ENCODE results near the gene SUSD2. TPM values are rescaled to one million over a fixed set of nuclear protein-coding genes. Genes with fewer than 3 reads are reported as not detected.
"Not testable (repeated sequence)": the region's sequence is repeated elsewhere in the genome, so short reads cannot be mapped to it uniquely, and the experiment has no call there.

The SUSD2 gene
- total and polyA plus RNA-seq, 2 of the 8 experiments (the other 6 are each of a cell fraction or from before 2014, with no cell fraction given) = 2.0 to 4.8 TPM

DNA sequence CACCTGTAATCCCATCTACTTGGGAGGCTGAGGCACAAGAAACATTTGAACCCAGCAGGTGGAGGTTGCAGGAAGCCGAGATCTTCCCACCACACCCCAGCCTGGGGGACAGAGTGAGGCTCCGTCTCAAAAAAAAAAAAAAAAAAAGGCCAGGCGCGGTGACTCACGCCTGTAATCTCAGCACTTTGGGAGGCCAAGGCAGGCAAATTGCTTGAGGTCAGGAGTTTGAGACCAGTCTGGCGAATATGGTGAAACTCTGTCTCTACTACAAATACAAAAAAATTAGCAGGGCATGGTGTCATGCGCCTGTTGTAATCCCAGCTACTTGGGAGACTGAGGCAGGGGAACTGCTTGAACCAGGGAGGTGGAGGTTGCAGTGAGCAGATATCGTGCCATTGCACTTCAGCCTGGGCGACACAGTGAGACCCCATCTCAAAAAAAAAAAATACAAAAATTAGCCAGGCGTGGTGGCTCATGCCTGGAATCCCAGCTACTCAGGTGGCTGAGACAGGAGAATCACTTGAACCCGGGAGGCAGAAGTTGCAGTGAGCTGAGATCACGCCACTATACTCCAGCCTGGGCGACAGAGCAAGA is 56.9 kb downstream of the SUSD2 start:
- H2BK120ac ChIP-seq (replicated peaks; ENCODE audit: low read depth, low read length); FAIRE-seq; H3K4me2 ChIP-seq (ENCODE audit: insufficient read depth in 1 of 2, low read depth in 2 of 2, low read length in 2 of 2); H3K23ac ChIP-seq (ENCODE audit: insufficient read length); H3K4me1 ChIP-seq (replicated peaks in 1 of 4; ENCODE audit: control insufficient read depth in 3 of 4, insufficient read depth in 4 of 4, low read length in 3 of 4); H3K27ac ChIP-seq (ENCODE audit: low read depth, low read length); H3K23me2 ChIP-seq (ENCODE audit: low read depth, low read length); H2BK12ac ChIP-seq (ENCODE audit: low read depth, low read length); H2AFZ ChIP-seq (ENCODE audit: low read length); H3K18ac ChIP-seq (ENCODE audit: extremely low read depth, low read length); H4K20me1 ChIP-seq (replicated peaks in 1 of 2; ENCODE audit: control insufficient read depth in 1 of 2, insufficient read depth in 2 of 2, low read length in 2 of 2); H3K79me2 ChIP-seq (ENCODE audit: control insufficient read depth in 1 of 2, insufficient read depth in 2 of 2, low read length in 2 of 2); H2BK15ac ChIP-seq (ENCODE audit: low read length); H3K36me3 ChIP-seq (ENCODE audit: control insufficient read depth in 2 of 4, insufficient read depth in 4 of 4, low read length in 3 of 4); H2BK20ac ChIP-seq (ENCODE audit: low read length); H4K8ac ChIP-seq (ENCODE audit: extremely low read depth, insufficient read depth, low read length); H3K9ac ChIP-seq (replicated peaks in 1 of 4; ENCODE audit: extremely low read depth in 1 of 4, low read depth in 3 of 4, low read length in 3 of 4); H3K9me3 ChIP-seq (ENCODE audit: insufficient read depth in 2 of 2, low read depth in 1 of 2, low read length in 1 of 2); POLR2A ChIA-PET (ENCODE audit: partially characterized antibody); H3K27me3 ChIP-seq (replicated peaks in 1 of 4; ENCODE audit: control insufficient read depth in 3 of 4, extremely low read depth in 1 of 4, insufficient read depth in 3 of 4, low read length in 3 of 4); DNase-seq (ENCODE audit: low read depth in 1 of 2, low spot score in 2 of 2); H3K56ac ChIP-seq (replicated peaks; ENCODE audit: insufficient read length, low read depth, low read length); H3K4ac ChIP-seq (replicated peaks; ENCODE audit: insufficient read length, low read depth, low read length); H3K14ac ChIP-seq (ENCODE audit: insufficient read length); H2BK5ac ChIP-seq (ENCODE audit: low read depth, low read length); H2AK5ac ChIP-seq (ENCODE audit: low read depth, low read length); H4K91ac ChIP-seq (replicated peaks; ENCODE audit: insufficient read length, low read length); H3K79me1 ChIP-seq (ENCODE audit: low read depth, low read length); H4K5ac ChIP-seq (ENCODE audit: insufficient read length, low read depth, low read length); H3K4me3 ChIP-seq (ENCODE audit: extremely low read depth in 1 of 4, insufficient read depth in 2 of 4, low read depth in 3 of 4, low read length in 4 of 4): not testable (repeated sequence)
- CTCF ChIA-PET (ENCODE audit: partially characterized antibody) = interaction anchor here (1.6 kb wide), 1 partner anchor 48 kb away, joined by 6 read pairs; no protein-coding TSS in a partner anchor
- WGBS, 2 experiments (ENCODE audit: extremely low coverage in 1 of 2, insufficient coverage in 1 of 2, insufficient read length in 1 of 2, insufficient replicate concordance in 2 of 2, low coverage in 1 of 2, low lambda C conversion rate in 2 of 2, missing lambda C conversion rate in 1 of 2) = 88% methylated on average over 9 of the region's 13 CpGs; no CpG with 5 or more reads in 1 of the 2 experiments

Other genes starting within 250 kb of the SUSD2 start
- gene GSTT2B, start 220.3 kb upstream of the SUSD2 start, total RNA-seq (2021; fragmentation: NEBNext Ultra II Directional; extraction: Animal tissue kit (Norgen Biotek cat#: 25700)) = 4.7 and 6.3 TPM in 2 replicates
- gene GSTT2B, start 220.3 kb upstream of the SUSD2 start, polyA plus RNA-seq (2011; rRNA removed) = 13.3 and 13.5 TPM in 2 replicates
- 1.7 and 2.1 TPM in 2 replicates for gene DDTL, start 214.6 kb upstream of the SUSD2 start, total RNA-seq (2021; fragmentation: NEBNext Ultra II Directional; extraction: Animal tissue kit (Norgen Biotek cat#: 25700))
- gene DDTL, start 214.6 kb upstream of the SUSD2 start, polyA plus RNA-seq (2011; rRNA removed) = 2.2 and 3.1 TPM in 2 replicates
- 106 and 110 TPM in 2 replicates for gene DDT, start 207.0 kb upstream of the SUSD2 start, total RNA-seq (2021; fragmentation: NEBNext Ultra II Directional; extraction: Animal tissue kit (Norgen Biotek cat#: 25700))
- gene DDT, start 207.0 kb upstream of the SUSD2 start, polyA plus RNA-seq (2011; rRNA removed) = 336 and 341 TPM in 2 replicates
- gene GSTT2, start 201.4 kb upstream of the SUSD2 start, total RNA-seq (2021; fragmentation: NEBNext Ultra II Directional; extraction: Animal tissue kit (Norgen Biotek cat#: 25700)) = 1.1 and 1.9 TPM in 2 replicates
- 1.2 and 1.5 TPM in 2 replicates for gene GSTT2, start 201.4 kb upstream of the SUSD2 start, polyA plus RNA-seq (2011; rRNA removed)
- not detected in 2 replicates for gene GSTT4, start 176.0 kb upstream of the SUSD2 start, total RNA-seq (2021; fragmentation: NEBNext Ultra II Directional; extraction: Animal tissue kit (Norgen Biotek cat#: 25700))
- 0.08 and 0.14 TPM in 2 replicates for gene GSTT4, start 176.0 kb upstream of the SUSD2 start, polyA plus RNA-seq (2011; rRNA removed)
- 62.6 and 62.9 TPM in 2 replicates for gene CABIN1, start 170.2 kb upstream of the SUSD2 start, total RNA-seq (2021; fragmentation: NEBNext Ultra II Directional; extraction: Animal tissue kit (Norgen Biotek cat#: 25700))
- gene CABIN1, start 170.2 kb upstream of the SUSD2 start, polyA plus RNA-seq (2011; rRNA removed) = 14.1 and 25.5 TPM in 2 replicates
- gene GGT5, start 63.6 kb downstream of the SUSD2 start, total RNA-seq (2021; fragmentation: NEBNext Ultra II Directional; extraction: Animal tissue kit (Norgen Biotek cat#: 25700)) = not detected in 2 replicates
- gene GGT5, start 63.6 kb downstream of the SUSD2 start, polyA plus RNA-seq (2011; rRNA removed) = 0.05 and 0.24 TPM in 2 replicates
- 61.6 and 66.4 TPM in 2 replicates for gene SPECC1L, start 89.3 kb downstream of the SUSD2 start, total RNA-seq (2021; fragmentation: NEBNext Ultra II Directional; extraction: Animal tissue kit (Norgen Biotek cat#: 25700))
- gene SPECC1L, start 89.3 kb downstream of the SUSD2 start, polyA plus RNA-seq (2011; rRNA removed) = 15.7 and 16.4 TPM in 2 replicates
- 7.1 and 7.2 TPM in 2 replicates for gene ADORA2A, start 246.1 kb downstream of the SUSD2 start, total RNA-seq (2021; fragmentation: NEBNext Ultra II Directional; extraction: Animal tissue kit (Norgen Biotek cat#: 25700))
- gene ADORA2A, start 246.1 kb downstream of the SUSD2 start, polyA plus RNA-seq (2011; rRNA removed) = 20.3 and 22.1 TPM in 2 replicates